SJCRH30 (cell line): Measurements from ENCODE around the gene TTR. TPM values are rescaled to one million over a fixed set of nuclear protein-coding genes. Genes with fewer than 3 reads are reported as not detected.

Source experiments
- DNase-seq, 2 experiments: peaks; one replicate each; pipeline ENCODE4 v3.0.0-alpha.2; 2015 to 2020
- H3K27ac ChIP-seq: fragments of 250-450 bp; sonication (Bioruptor Pico); 2 replicates; pipeline ENCODE4 v1.5.1; 2020; ENCODE audit warnings: mild to moderate bottlenecking, moderate library complexity
- H3K27me3 ChIP-seq: fragments of 250-450 bp; sonication (Bioruptor Pico); 2 replicates; pipeline ENCODE4 v1.5.1; 2020; ENCODE audit warnings: mild to moderate bottlenecking, moderate library complexity
- H3K36me3 ChIP-seq: fragments of 250-450 bp; sonication (Bioruptor Pico); 2 replicates; pipeline ENCODE4 v1.5.1; 2020; ENCODE audit warnings: mild to moderate bottlenecking, moderate library complexity
- H3K4me1 ChIP-seq: fragments of 250-450 bp; sonication (Bioruptor Pico); 2 replicates; pipeline ENCODE4 v1.5.1; 2020; ENCODE audit warnings: mild to moderate bottlenecking, moderate library complexity
- H3K4me3 ChIP-seq: fragments of 250-450 bp; sonication (Bioruptor Pico); 2 replicates; pipeline ENCODE4 v1.5.1; 2020; ENCODE audit warnings: mild to moderate bottlenecking, moderate library complexity
- H3K9me3 ChIP-seq: fragments of 250-450 bp; sonication (Bioruptor Pico); replicated peaks from 2 replicates; pipeline ENCODE4 v1.5.1; 2020; ENCODE audit warnings: mild to moderate bottlenecking, moderate library complexity
- total RNA-seq: library from RNA; depleted of rRNA; stranded (reverse); fragments of >200 nt; shearing (Covaris generic); gene quantifications from 2 replicates; pipeline ENCODE4 v1.2.3, GENCODE V29; 2014; rRNA removed

TTR gene
- total RNA-seq, 1 experiment from 2014 or later: not detected

DNA sequence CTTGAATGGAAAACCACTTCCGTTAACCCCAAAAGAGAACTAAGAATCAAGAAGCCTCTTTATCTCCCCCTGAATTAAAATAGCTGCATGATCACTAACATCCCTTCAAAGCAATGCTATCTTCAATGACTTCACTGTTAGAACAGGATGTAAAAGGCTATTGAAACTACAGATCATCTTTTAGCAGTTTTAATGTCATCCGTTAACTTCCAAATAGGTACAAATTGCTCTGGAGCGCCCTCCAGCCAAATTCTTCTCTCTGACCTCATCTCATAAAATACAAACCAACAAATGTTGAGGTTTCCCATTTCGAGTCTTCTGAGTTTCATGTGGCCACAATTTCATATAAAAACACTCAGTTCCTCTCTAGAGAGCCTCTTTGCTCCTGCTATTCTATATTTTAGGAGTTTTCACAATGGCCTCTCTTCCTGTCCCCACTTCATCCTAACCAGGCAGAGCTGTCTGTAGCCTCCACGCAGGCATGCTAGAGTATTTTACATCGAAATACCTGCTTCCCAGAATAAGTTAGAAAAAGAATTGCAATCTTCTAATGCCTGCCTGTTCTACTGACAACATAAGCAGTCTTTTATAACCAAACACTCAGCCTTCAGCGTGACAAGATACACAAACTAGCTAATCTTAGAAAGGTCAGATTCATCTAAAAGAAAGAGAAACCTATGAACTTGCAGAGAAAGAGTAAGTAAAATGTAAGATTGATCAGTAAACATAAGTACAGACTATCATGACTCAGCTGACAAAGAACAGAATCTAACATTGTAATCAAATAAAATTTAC is 54.9 kb downstream of the TTR start:
- H3K9me3 ChIP-seq: no peaks in the 10 kb centered on the region
- H3K27ac ChIP-seq: no peak overlapping the region
- H3K4me3 ChIP-seq: no peak overlapping the region
- no peaks in the 10 kb centered on the region for H3K27me3 ChIP-seq
- no peak for DNase-seq
- no peaks in the 10 kb centered on the region for H3K4me1 ChIP-seq
- no peaks in the 10 kb centered on the region for H3K36me3 ChIP-seq

DNA sequence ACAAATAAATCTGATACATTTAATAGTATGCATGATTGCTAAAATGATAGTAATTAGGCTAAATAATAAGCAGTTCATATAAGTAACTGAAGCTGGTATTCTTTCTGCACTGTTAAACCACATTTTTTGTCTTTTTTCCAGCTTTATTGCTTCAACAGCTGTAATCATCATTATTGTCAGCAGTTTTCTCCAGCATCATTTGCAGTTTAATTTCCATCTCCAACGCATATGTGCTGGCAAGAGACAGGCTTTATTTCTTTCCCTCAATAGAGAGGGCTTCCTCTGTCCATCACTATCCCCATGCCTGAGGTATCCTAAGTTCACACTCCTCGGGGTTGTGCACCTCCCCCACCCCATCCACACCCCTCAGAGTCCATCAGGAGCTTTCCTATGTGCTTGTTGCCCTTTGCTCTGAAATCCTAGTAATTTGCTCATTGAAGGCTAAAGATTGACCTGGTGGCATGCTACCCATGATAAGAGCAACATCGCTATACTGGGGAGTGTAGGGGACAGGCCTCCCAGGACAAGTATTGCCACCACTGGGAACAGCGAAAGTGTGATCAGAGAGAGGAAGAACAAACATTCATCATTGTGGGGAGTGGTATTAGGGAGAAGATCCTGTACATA is 55.6 kb downstream of the TTR start:
- Histone ChIP-seq H3K27ac (no peak overlapping the region), H3K4me3 (no peak overlapping the region), H3K4me1 (no peaks in the 10 kb centered on the region), H3K9me3 (no peaks in the 10 kb centered on the region), H3K36me3 (no peaks in the 10 kb centered on the region), H3K27me3 (no peaks in the 10 kb centered on the region)
- DNase-seq: no peak

Other genes with a start within 250 kb of the TTR start
- not detected in 2 replicates for gene DSG4, start 215.1 kb upstream of the TTR start, total RNA-seq
- not detected in 2 replicates for gene DSG3, start 144.1 kb upstream of the TTR start, total RNA-seq
- 4.8 and 4.9 TPM in 2 replicates for gene DSG2, start 93.7 kb upstream of the TTR start, total RNA-seq
- gene B4GALT6, start 92.7 kb downstream of the TTR start, total RNA-seq: 1.2 and 1.6 TPM in 2 replicates
- 0.20 TPM in 1 of 2 replicates, not detected in the other for gene SLC25A52, start 169.0 kb downstream of the TTR start, total RNA-seq